Thyroid gland (tissue), 4 donors: ENCODE data around the gene HNRNPH2.

Experiments
- CTCF ChIP-seq, 6 experiments: fragments of 200-600 bp in 3 of 6; fragments of 450-650 bp in 3 of 6; sonication (generic) in 3 of 6; IDR thresholded peaks; one replicate each; pipeline ENCODE4 v1.5.1; 2016 to 2019; ENCODE audit warnings: antibody characterized with exemption in 6 of 6, mild to moderate bottlenecking in 2 of 6, inconsistent platforms in 1 of 6, moderate library complexity in 1 of 6
- POLR2A ChIP-seq, 2 donors: fragments of 450-650 bp; IDR thresholded peaks; one replicate each; pipeline ENCODE4 v1.6.1; 2017; ENCODE audit warnings: antibody characterized with exemption in 2 of 2, mild to moderate bottlenecking in 2 of 2, moderate library complexity in 1 of 2

- TF ChIP-seq CTCF (IDR thresholded peaks at IDR 0.05), result no peak
- no peak for TF ChIP-seq POLR2A (IDR thresholded peaks at IDR 0.05)
These were observed 19.9 kb downstream of the HNRNPH2 start for GRCh38 chrX:101427954-101428353.
